IPS DF 6.9 (cell line): ENCODE results near the gene IGF2BP2.
"Not testable (repeated sequence)": the region's sequence is repeated elsewhere in the genome, so short reads cannot be mapped to it uniquely, and the experiment has no call there.

Experiments used
- DNase-seq: peaks from one replicate; pipeline ENCODE4 v3.0.0-alpha.2; 2013; ENCODE audit warnings: low read depth, low spot score
- H3K27ac ChIP-seq: one replicate; pipeline ENCODE4 v1.5.1; 2013; ENCODE audit warnings: low read length, control low read depth
- H3K27me3 ChIP-seq: 2 replicates; pipeline ENCODE4 v1.6.1; 2013; ENCODE audit warnings: mild to moderate bottlenecking, low read length; ENCODE audit not compliant: control insufficient read depth, insufficient read depth
- H3K36me3 ChIP-seq: 2 replicates; pipeline ENCODE4 v1.6.1; 2013; ENCODE audit warnings: low read length; ENCODE audit not compliant: control insufficient read depth, insufficient read depth
- H3K4me1 ChIP-seq: 2 replicates; pipeline ENCODE4 v1.6.1; 2013; ENCODE audit warnings: low read length; ENCODE audit not compliant: control insufficient read depth, insufficient read depth
- H3K4me3 ChIP-seq: 2 replicates; pipeline ENCODE4 v1.5.1; 2013; ENCODE audit warnings: mild to moderate bottlenecking, low read length
- H3K9me3 ChIP-seq: 2 replicates; pipeline ENCODE4 v1.6.1; 2013; ENCODE audit warnings: low read length, inconsistent platforms; ENCODE audit not compliant: control insufficient read depth, insufficient read depth
- WGBS: extraction: QIAGEN DNeasy Blood & Tissue Kit; methylation state at CpG from one replicate; pipeline ENCODE4 v1.1.7; 2013; ENCODE audit warnings: mixed read lengths, missing lambda C conversion rate; ENCODE audit not compliant: insufficient read length, insufficient coverage; 5-methylcytosine and 5-hydroxymethylcytosine counted together

IGF2BP2 gene

GRCh38 chr3:185788292-185788691 lies 36.5 kb downstream of the IGF2BP2 start:
- no peak for DNase-seq
- H3K9me3 ChIP-seq: no peaks in the 10 kb centered on the region
- WGBS: no CpG with 5 or more reads among the region's 2 CpGs

GRCh38 chr3:185786956-185787877 lies 37.6 kb downstream of the IGF2BP2 start:
- no peaks in the 10 kb centered on the region for H3K9me3 ChIP-seq
- DNase-seq: no peak
- no peak overlapping the region for H3K27ac ChIP-seq
- no peaks in the 10 kb centered on the region for H3K36me3 ChIP-seq
- peaks cover 10% of the 10 kb centered on the region for H3K4me1 ChIP-seq
- H3K4me3 ChIP-seq: no peak overlapping the region
- no CpG with 5 or more reads among the region's 20 CpGs for WGBS
- H3K27me3 ChIP-seq: no peaks in the 10 kb centered on the region

More at GRCh38 chr3:185788292-185788691, 36.5 kb downstream of the IGF2BP2 start:
- H3K36me3 ChIP-seq: no peaks in the 10 kb centered on the region
- no peak overlapping the region for H3K4me3 ChIP-seq
- no peak overlapping the region for H3K27ac ChIP-seq
- peaks cover 11% of the 10 kb centered on the region for H3K4me1 ChIP-seq
- H3K27me3 ChIP-seq: no peaks in the 10 kb centered on the region

GRCh38 chr3:185786258-185786657 lies 38.6 kb downstream of the IGF2BP2 start:
- not testable (repeated sequence) for DNase-seq, H3K36me3 ChIP-seq, H3K4me3 ChIP-seq, H3K4me1 ChIP-seq, H3K9me3 ChIP-seq, H3K27me3 ChIP-seq, H3K27ac ChIP-seq
- no CpG with 5 or more reads among the region's 8 CpGs for WGBS

- no peak for DNase-seq
- H3K27me3 ChIP-seq: no peaks in the 10 kb centered on the region
- no peak overlapping the region for H3K27ac ChIP-seq
- no peaks in the 10 kb centered on the region for H3K9me3 ChIP-seq
- H3K36me3 ChIP-seq: no peaks in the 10 kb centered on the region
- peaks cover 8% of the 10 kb centered on the region for H3K4me1 ChIP-seq
- WGBS: no CpG with 5 or more reads among the region's 5 CpGs
- no peak overlapping the region for H3K4me3 ChIP-seq
These were observed 40.5 kb downstream of the IGF2BP2 start for GRCh38 chr3:185784317-185784716.

GRCh38 chr3:185781759-185782158 lies 43.1 kb downstream of the IGF2BP2 start:
- H3K36me3 ChIP-seq: no peaks in the 10 kb centered on the region
- H3K4me3 ChIP-seq: no peak overlapping the region
- no peak overlapping the region for H3K27ac ChIP-seq
- H3K9me3 ChIP-seq: no peaks in the 10 kb centered on the region
- no peak for DNase-seq
- no CpG with 5 or more reads among the region's 3 CpGs for WGBS
- H3K4me1 ChIP-seq: peaks cover 5% of the 10 kb centered on the region
- H3K27me3 ChIP-seq: no peaks in the 10 kb centered on the region

GRCh38 chr3:185779461-185779860 lies 45.4 kb downstream of the IGF2BP2 start:
- no peak for DNase-seq
- peaks cover 4% of the 10 kb centered on the region for H3K4me1 ChIP-seq

GRCh38 chr3:185778821-185779220 lies 46.0 kb downstream of the IGF2BP2 start:
- Histone ChIP-seq H3K4me3 (no peak overlapping the region), H3K36me3 (no peaks in the 10 kb centered on the region), H3K4me1 (peaks cover 4% of the 10 kb centered on the region), H3K27ac (no peak overlapping the region), H3K27me3 (no peaks in the 10 kb centered on the region), H3K9me3 (no peaks in the 10 kb centered on the region)
- no CpG with 5 or more reads among the region's 1 CpG for WGBS
- no peak for DNase-seq

More at GRCh38 chr3:185779461-185779860, 45.4 kb downstream of the IGF2BP2 start:
- Histone ChIP-seq H3K27ac (no peak overlapping the region), H3K9me3 (no peaks in the 10 kb centered on the region), H3K36me3 (no peaks in the 10 kb centered on the region), H3K4me3 (no peak overlapping the region), H3K27me3 (no peaks in the 10 kb centered on the region)
- no CpG with 5 or more reads among the region's 2 CpGs for WGBS

- DNase-seq: no peak
- Histone ChIP-seq H3K4me3 (no peak overlapping the region), H3K27me3 (no peaks in the 10 kb centered on the region), H3K36me3 (no peaks in the 10 kb centered on the region), H3K9me3 (no peaks in the 10 kb centered on the region), H3K4me1 (peaks cover 5% of the 10 kb centered on the region), H3K27ac (no peak overlapping the region)
- no CpG with 5 or more reads among the region's 4 CpGs for WGBS
These were observed 46.7 kb downstream of the IGF2BP2 start for GRCh38 chr3:185778094-185778493.

GRCh38 chr3:185770109-185770508 lies 54.7 kb downstream of the IGF2BP2 start:
- H3K4me3 ChIP-seq: no peak overlapping the region
- no peaks in the 10 kb centered on the region for H3K9me3 ChIP-seq
- 0 out of 2 replicates have a peak, but pooled peaks cover 5% of the 10 kb centered on the region for H3K4me1 ChIP-seq
- H3K27me3 ChIP-seq: no peaks in the 10 kb centered on the region
- H3K36me3 ChIP-seq: no peaks in the 10 kb centered on the region
- no peak for DNase-seq
- WGBS: no CpG with 5 or more reads among the region's 8 CpGs
- H3K27ac ChIP-seq: no peak overlapping the region

GRCh38 chr3:185768578-185768982 lies 56.3 kb downstream of the IGF2BP2 start:
- H3K9me3 ChIP-seq, H3K4me1 ChIP-seq, H3K4me3 ChIP-seq, H3K27me3 ChIP-seq, H3K36me3 ChIP-seq, H3K27ac ChIP-seq: not testable (repeated sequence)
- no CpG with 5 or more reads among the region's 4 CpGs for WGBS
- DNase-seq: peak; percentile 74
